Right lobe of liver (tissue), 4 donors: ENCODE results near the gene CIRBP.

Experiments
- CTCF ChIP-seq, 4 donors: fragments of 200-600 bp in 3 of 4; fragments of 450-650 bp in 1 of 4; IDR thresholded peaks; one replicate each; pipeline versions ENCODE4 v1.5.1 to v1.8.0; 2016 to 2022; ENCODE audit warnings: antibody characterized with exemption in 4 of 4, mild to moderate bottlenecking in 2 of 4
- POLR2A ChIP-seq: fragments of 450-650 bp; IDR thresholded peaks from one replicate; pipeline ENCODE4 v1.6.1; 2017; ENCODE audit warnings: antibody characterized with exemption, mild to moderate bottlenecking
- donor health status: DM: no; HTN: no; CAD: no.
- donor health status: DM: no; HTN: no; CAD: no.
- donor health status: DM: no; HTN: yes; CAD: no.

- TF ChIP-seq CTCF (IDR thresholded peaks at IDR 0.05) (no peak), POLR2A (no peak)
Observed at GRCh38 chr19:1280636-1281568, 11.8 kb downstream of the CIRBP start.
